Osteoblast (primary cell): ENCODE results near the gene DCHS1. TPM values are rescaled to one million over a fixed set of nuclear protein-coding genes. Genes with fewer than 3 reads are reported as not detected.
"Not testable (repeated sequence)": the region's sequence is repeated elsewhere in the genome, so short reads cannot be mapped to it uniquely, and the experiment has no call there.

Experiments used
- DNase-seq: peaks from one replicate; pipeline ENCODE4 v3.0.0; 2011; ENCODE audit warnings: low spot score, mixed read lengths; ENCODE audit not compliant: insufficient read length; ENCODE audit errors: missing footprints
- H2AFZ ChIP-seq: 2 replicates; pipeline ENCODE4 v1.6.0; 2011; ENCODE audit warnings: mild to moderate bottlenecking, low read length
- H3K27ac ChIP-seq: 2 replicates; pipeline ENCODE4 v1.5.1; 2011; ENCODE audit warnings: mild to moderate bottlenecking, low read depth, low read length, moderate library complexity
- H3K27me3 ChIP-seq: 2 replicates; pipeline ENCODE4 v1.6.0; 2012; ENCODE audit warnings: mild to moderate bottlenecking, control low read depth, inconsistent platforms, low read length, moderate library complexity; ENCODE audit not compliant: insufficient read depth
- H3K36me3 ChIP-seq: 2 replicates; pipeline ENCODE4 v1.5.1; 2011; ENCODE audit warnings: mild to moderate bottlenecking, low read length, control low read depth, moderate library complexity; ENCODE audit not compliant: insufficient read depth
- H3K4me1 ChIP-seq: 2 replicates; pipeline ENCODE4 v1.5.1; 2011; ENCODE audit warnings: mild to moderate bottlenecking, low read length, control low read depth, moderate library complexity; ENCODE audit not compliant: insufficient read depth
- H3K4me2 ChIP-seq: 2 replicates; pipeline ENCODE4 v1.6.0; 2011; ENCODE audit warnings: mild to moderate bottlenecking, low read length; ENCODE audit not compliant: insufficient read depth
- H3K4me3 ChIP-seq: fragments of 200-600 bp; sonication (generic); 3 replicates; pipeline ENCODE4 v1.5.1; 2012; ENCODE audit warnings: mild to moderate bottlenecking, low read length, inconsistent platforms; ENCODE audit not compliant: insufficient read depth
- H3K79me2 ChIP-seq: 2 replicates; pipeline ENCODE4 v1.6.0; 2012; ENCODE audit warnings: mild to moderate bottlenecking, low read length, control low read depth, inconsistent platforms; ENCODE audit not compliant: insufficient read depth
- H3K9me3 ChIP-seq: 2 replicates; pipeline ENCODE4 v1.5.1; 2011; ENCODE audit warnings: low read depth, low read length, control low read depth
- H4K20me1 ChIP-seq: 2 replicates; pipeline ENCODE4 v1.6.0; 2012; ENCODE audit warnings: mild to moderate bottlenecking, low read length, control low read depth; ENCODE audit not compliant: insufficient read depth
- CTCF ChIP-seq: IDR thresholded peaks from 2 replicates; pipeline ENCODE4 v1.5.1; 2011; ENCODE audit warnings: mild to moderate bottlenecking, low read depth, low read length, moderate library complexity; ENCODE audit errors: extremely low read depth
- total RNA-seq: library from RNA; depleted of rRNA; stranded (reverse); fragments of >200 nt; gene quantifications from 2 replicates; pipeline ENCODE4 v1.2.3, GENCODE V29; 2012

DCHS1 gene
- total RNA-seq, 1 donor: 1.1 TPM

- Histone ChIP-seq H3K27me3 (no peaks in the 10 kb centered on the region), H2AFZ (no peak overlapping the region), H4K20me1 (no peaks in the 10 kb centered on the region), H3K79me2 (peaks cover 2% of the 10 kb centered on the region), H3K36me3 (no peaks in the 10 kb centered on the region), H3K27ac (no peak overlapping the region), H3K4me2 (no peak overlapping the region), H3K9me3 (no peaks in the 10 kb centered on the region), H3K4me1 (peaks cover 5% of the 10 kb centered on the region), H3K4me3 (no peak overlapping the region)
- TF ChIP-seq CTCF: no peak
- no peak for DNase-seq
These were observed 32.3 kb upstream of the DCHS1 start for GRCh38 chr11:6687876-6688275.

- H3K4me1 ChIP-seq: peaks cover 16% of the 10 kb centered on the region
- H3K27ac ChIP-seq: no peak overlapping the region
- H3K4me3 ChIP-seq: no peak overlapping the region
- TF ChIP-seq CTCF: no peak
- H3K36me3 ChIP-seq: peaks cover 6% of the 10 kb centered on the region
- no peaks in the 10 kb centered on the region for H3K27me3 ChIP-seq
- peaks cover 10% of the 10 kb centered on the region for H4K20me1 ChIP-seq
- H3K4me2 ChIP-seq: no peak overlapping the region
- no peaks in the 10 kb centered on the region for H3K9me3 ChIP-seq
- no peak overlapping the region for H2AFZ ChIP-seq
- peaks cover 20% of the 10 kb centered on the region for H3K79me2 ChIP-seq
- no peak for DNase-seq
These were observed 30.4 kb upstream of the DCHS1 start for GRCh38 chr11:6686006-6686405.

- H3K9me3 ChIP-seq, DNase-seq, H3K27me3 ChIP-seq: not testable (repeated sequence)
- peak overlapping the region; percentile 93 for H3K4me3 ChIP-seq
- H2AFZ ChIP-seq: peak overlapping the region; percentile 97
- H3K27ac ChIP-seq: peak overlapping the region; percentile 90
- H3K4me1 ChIP-seq: peaks cover 16% of the 10 kb centered on the region
- H3K4me2 ChIP-seq: peak overlapping the region; percentile 91
- peaks cover 14% of the 10 kb centered on the region for H4K20me1 ChIP-seq
- peaks cover 23% of the 10 kb centered on the region for H3K79me2 ChIP-seq
- peaks cover 16% of the 10 kb centered on the region for H3K36me3 ChIP-seq
These were observed 28.5 kb upstream of the DCHS1 start for GRCh38 chr11:6684068-6684467.

- Histone ChIP-seq H4K20me1 (peaks cover 14% of the 10 kb centered on the region), H2AFZ (peak within 1 kb of the TSS; percentile 98), H3K79me2 (peaks cover 23% of the 10 kb centered on the region), H3K4me3 (peak within 1 kb of the TSS; percentile 93), H3K4me1 (peaks cover 16% of the 10 kb centered on the region), H3K4me2 (peak within 1 kb of the TSS; percentile 92), H3K9me3 (no peaks in the 10 kb centered on the region), H3K36me3 (peaks cover 16% of the 10 kb centered on the region), H3K27ac (peak within 1 kb of the TSS; percentile 90), H3K27me3 (no peaks in the 10 kb centered on the region)
- DNase-seq: peak; percentile 96
- TF ChIP-seq CTCF: peak; percentile 90
These were observed 27.6 kb upstream of the DCHS1 start, which contains the start of gene MRPL17 for GRCh38 chr11:6682936-6683861. Gene MRPL17 (minus strand): TSS chr11:6683340. CDS start chr11:6683296, 44 bp downstream.
